Cerebellar cortex (tissue), 1 donor: Measurements from ENCODE around the gene PGLYRP2.

Experiments used
- DNase-seq: peaks from one replicate; pipeline ENCODE4 v3.0.0-alpha.2; 2015; ENCODE audit warnings: low spot score

Gene PGLYRP2

GRCh38 chr19:15453906-15454860 is 25.1 kb downstream of the PGLYRP2 start:
- no peak for DNase-seq

GRCh38 chr19:15453091-15453578 is 26.2 kb downstream of the PGLYRP2 start:
- no peak for DNase-seq

GRCh38 chr19:15452111-15453047 is 26.9 kb downstream of the PGLYRP2 start:
- DNase-seq: peak; percentile 88

- no peak for DNase-seq
Observed at GRCh38 chr19:15450528-15450890, 28.8 kb downstream of the PGLYRP2 start.

GRCh38 chr19:15449620-15450527 is 29.4 kb downstream of the PGLYRP2 start, which contains the start of gene WIZ:
Gene WIZ, minus strand, starts transcription at chr19:15449956. Its CDS starts 1,649 bp downstream, at chr19:15448307.
- DNase-seq: peak; percentile 82

GRCh38 chr19:15448778-15449619 is 30.3 kb downstream of the PGLYRP2 start:
- peak; percentile 70 for DNase-seq

GRCh38 chr19:15448044-15448777 is 31.1 kb downstream of the PGLYRP2 start:
- DNase-seq: no peak

- no peak for DNase-seq
Observed at GRCh38 chr19:15447057-15447456, 32.2 kb downstream of the PGLYRP2 start.

GRCh38 chr19:15445807-15446376 is 33.4 kb downstream of the PGLYRP2 start:
- DNase-seq: no peak

- DNase-seq: no peak
Observed at GRCh38 chr19:15445227-15445605, 34.1 kb downstream of the PGLYRP2 start.

GRCh38 chr19:15444505-15445226 is 34.6 kb downstream of the PGLYRP2 start:
- no peak for DNase-seq

- DNase-seq: peak; percentile 31
Observed at GRCh38 chr19:15443838-15444237, 35.5 kb downstream of the PGLYRP2 start.

- DNase-seq: no peak
Observed at GRCh38 chr19:15443325-15443724, 36.0 kb downstream of the PGLYRP2 start.

GRCh38 chr19:15442142-15442920 is 37.0 kb downstream of the PGLYRP2 start:
- DNase-seq: no peak

GRCh38 chr19:15441317-15441716 is 38.0 kb downstream of the PGLYRP2 start:
- no peak for DNase-seq

- no peak for DNase-seq
Observed at GRCh38 chr19:15439821-15440641, 39.3 kb downstream of the PGLYRP2 start.
